Esophagus muscularis mucosa (tissue), 4 donors: ENCODE data around the gene CEP68.

Source experiments
- CTCF ChIP-seq, 3 experiments: fragments of 200-600 bp in 2 of 3; fragments of 450-650 bp in 1 of 3; sonication (generic) in 2 of 3; IDR thresholded peaks; one replicate each; pipeline ENCODE4 v1.5.1; 2017 to 2019; ENCODE audit warnings: antibody characterized with exemption in 3 of 3, mild to moderate bottlenecking in 2 of 3, moderate library complexity in 1 of 3
- EP300 ChIP-seq: sonication (generic); formaldehyde crosslinking; IDR thresholded peaks from one replicate; pipeline ENCODE4 v1.6.1; 2017; ENCODE audit warnings: antibody characterized with exemption
- POLR2A ChIP-seq: fragments of 450-650 bp; IDR thresholded peaks from one replicate; pipeline ENCODE4 v1.6.1; 2017; ENCODE audit warnings: antibody characterized with exemption, moderate library complexity, mild to moderate bottlenecking, low read depth

GRCh38 chr2:65103013-65103715, 46.9 kb downstream of the CEP68 start:
- TF ChIP-seq CTCF (IDR thresholded peaks at IDR 0.05) (no peak), POLR2A (no peak), EP300 (no peak)
